AG08396 (cell line): ENCODE data around the gene SIMC1.

Experiments
- DNase-seq: peaks from one replicate; pipeline ENCODE4 v3.0.0; 2012; ENCODE audit warnings: low spot score, mixed read lengths

Gene SIMC1

GRCh38 chr5:176317534-176318374, 79.5 kb downstream of the SIMC1 start:
- DNase-seq: no peak

DNA sequence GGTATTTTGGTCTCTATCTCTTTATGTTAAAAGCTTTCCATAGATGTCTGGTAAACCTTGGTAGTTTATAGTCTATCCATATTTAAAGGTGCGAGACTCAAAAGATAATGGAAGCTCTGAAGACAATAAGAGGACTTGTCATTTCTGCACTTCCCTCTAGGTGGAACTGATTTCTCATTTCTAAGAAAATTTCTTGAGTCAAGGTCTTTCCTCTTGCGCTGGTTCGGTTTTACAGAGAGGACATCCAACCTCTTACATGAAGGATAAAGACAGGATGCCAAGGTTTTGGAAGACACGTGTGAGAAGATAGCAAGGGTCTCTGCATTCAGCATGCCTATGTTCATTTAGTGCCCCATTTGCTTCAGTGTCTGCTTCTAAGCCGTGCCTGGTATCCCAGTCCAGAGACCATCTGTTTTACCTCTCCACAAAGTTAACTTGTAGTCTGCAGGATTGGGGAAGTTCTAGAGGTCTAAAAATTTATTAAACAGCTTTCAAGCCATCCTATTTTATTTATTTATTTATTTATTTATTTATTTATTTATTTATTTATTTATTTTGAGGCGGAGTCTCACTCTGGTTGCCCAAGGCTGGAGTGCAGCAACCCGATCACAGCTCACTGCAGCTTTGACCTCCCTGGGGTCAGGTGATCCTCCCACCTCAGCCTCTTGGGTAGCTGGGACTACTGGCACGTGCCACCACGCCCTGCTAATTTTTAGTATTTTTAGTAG, 81.8 kb downstream of the SIMC1 start:
- DNase-seq: no peak

DNA sequence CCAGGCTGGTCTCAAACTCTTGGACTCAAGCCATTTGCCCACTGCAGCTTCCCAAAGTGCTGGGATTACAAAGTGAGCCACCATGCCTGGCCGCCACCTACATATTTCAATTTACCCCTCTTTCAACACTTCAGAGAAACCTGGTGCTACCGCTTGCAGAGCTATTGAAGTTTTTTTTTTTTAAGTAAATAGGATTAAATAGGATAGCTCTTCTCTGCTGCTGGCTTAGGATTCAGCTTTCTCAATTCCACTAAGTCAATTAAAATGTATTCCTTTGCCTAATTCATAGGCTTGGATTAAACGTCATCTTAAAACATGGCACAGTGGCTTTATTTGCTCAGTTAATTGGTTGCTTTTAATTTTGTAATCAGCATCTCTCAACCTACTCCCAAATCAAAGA, 82.4 kb downstream of the SIMC1 start:
- DNase-seq: no peak

- DNase-seq: no peak
Measured at GRCh38 chr5:176334031-176334770, 96.0 kb downstream of the SIMC1 start.

GRCh38 chr5:176337913-176338312, 99.7 kb downstream of the SIMC1 start:
- DNase-seq: no peak

GRCh38 chr5:176339304-176339703, 101.1 kb downstream of the SIMC1 start:
- no peak for DNase-seq

- no peak for DNase-seq
Measured at GRCh38 chr5:176341325-176342157, 103.3 kb downstream of the SIMC1 start.

GRCh38 chr5:176342158-176342483, 103.9 kb downstream of the SIMC1 start:
- DNase-seq: no peak

- no peak for DNase-seq
Measured at GRCh38 chr5:176342766-176343458, 104.7 kb downstream of the SIMC1 start.

DNA sequence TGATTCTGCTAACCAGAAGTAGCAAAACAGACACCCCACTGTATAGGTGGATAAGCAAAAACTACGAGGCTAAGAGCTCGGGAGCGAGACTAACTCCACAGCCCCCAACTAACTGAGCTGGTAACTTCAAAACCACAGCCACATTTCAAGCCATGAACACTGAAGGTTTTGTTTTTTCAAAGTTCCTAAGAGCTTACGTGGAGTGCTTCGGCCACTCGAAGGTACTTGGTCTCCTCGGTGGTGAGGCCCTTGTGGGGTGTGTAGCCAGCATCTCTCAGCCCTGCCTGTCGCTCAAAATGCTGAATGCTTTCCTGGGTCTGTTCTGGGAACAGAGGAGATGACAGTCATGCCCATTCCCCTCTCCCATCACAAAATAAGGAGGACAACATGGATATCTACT, 112.2 kb downstream of the SIMC1 start:
- DNase-seq: no peak

- no peak for DNase-seq
Measured at GRCh38 chr5:176352116-176352878, 114.1 kb downstream of the SIMC1 start.

GRCh38 chr5:176353533-176353932, 115.3 kb downstream of the SIMC1 start:
- DNase-seq: no peak

DNA sequence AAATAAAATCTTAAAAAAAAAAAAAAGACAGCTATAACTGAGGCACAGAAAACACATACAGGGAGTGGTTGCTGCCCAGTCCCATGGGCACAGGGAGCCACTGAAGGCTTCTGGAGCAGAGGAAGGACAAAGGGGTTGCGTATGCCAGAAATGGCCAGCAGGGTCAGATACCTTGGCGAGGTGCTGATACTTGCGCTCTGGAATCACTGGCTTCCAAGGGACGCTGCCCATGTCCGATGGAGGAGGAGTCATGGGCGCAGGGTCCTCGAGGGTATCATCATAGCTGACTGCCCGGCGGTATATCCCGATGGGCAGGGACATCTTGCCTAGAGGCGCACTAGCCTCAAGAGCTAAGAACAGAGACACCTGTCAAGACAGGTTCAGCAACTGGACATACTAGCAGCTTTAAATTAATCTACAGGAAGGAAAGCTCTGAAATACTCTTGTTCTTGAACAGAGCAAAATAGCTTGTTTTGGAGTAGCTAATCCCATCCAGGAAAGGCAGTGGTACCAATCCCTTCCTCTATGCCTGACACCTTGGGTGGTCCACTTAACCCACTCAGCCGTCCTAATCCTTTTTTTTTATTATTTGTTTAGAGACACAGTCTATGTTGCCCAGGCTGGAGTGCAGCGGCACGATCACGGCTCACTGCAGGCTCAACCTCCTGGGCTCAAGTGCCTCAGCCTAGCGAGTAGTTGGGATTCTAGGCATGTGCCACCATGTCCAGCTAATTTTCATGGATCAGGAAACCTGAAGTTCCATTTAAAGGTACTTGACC, 117.4 kb downstream of the SIMC1 start:
- DNase-seq: no peak

GRCh38 chr5:176356179-176356566, 117.9 kb downstream of the SIMC1 start:
- DNase-seq: no peak

- no peak for DNase-seq
Measured at GRCh38 chr5:176359658-176360057, 121.4 kb downstream of the SIMC1 start.

- DNase-seq: no peak
Measured at GRCh38 chr5:176360894-176361436, 122.7 kb downstream of the SIMC1 start.

DNA sequence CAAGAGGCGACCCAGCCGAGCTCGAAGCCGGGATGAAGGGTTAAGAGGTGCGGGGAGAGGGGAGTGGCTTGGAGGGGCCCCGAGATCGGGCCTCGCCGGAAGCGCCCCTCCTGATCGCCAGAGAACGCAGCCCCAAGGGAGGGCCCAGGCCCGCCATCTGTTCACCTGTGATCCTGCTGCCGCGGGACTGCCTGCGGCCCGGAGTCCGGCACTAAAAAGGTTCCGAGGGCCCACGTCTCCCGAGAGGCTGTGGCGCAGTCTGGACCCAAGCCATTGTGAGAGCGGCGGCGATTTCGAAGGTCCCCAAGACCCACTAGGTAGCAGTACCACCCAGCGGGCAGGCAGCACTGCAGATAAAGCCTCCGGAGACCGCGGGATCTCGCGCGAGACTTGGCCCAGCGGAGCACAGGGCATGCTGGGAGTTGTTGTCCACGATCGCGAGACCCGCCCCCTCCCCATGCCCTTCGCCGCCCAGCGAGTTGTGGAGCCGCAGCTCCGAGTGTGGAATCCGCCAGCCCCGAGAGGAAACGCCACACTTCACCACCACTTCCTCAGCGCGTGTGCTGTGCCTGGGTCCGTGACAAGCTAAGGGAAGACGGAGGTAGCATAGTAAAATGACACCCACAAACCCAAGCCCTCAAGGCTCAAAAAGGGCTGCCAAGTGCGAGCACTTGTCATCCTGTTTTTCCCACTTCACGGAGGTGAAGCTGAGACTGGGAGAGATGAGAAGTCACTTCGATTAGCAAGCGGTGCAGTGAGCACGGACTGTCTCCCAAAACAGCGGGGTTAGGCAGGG, 123.4 kb downstream of the SIMC1 start, which contains the start of gene KIAA1191:
TSS of gene KIAA1191 (minus strand) at position 328 of the 796 bp plus-strand sequence. CDS start 2,256 bp downstream, outside the sequence.
- DNase-seq: peak; percentile 92

- DNase-seq: no peak
Measured at GRCh38 chr5:176362233-176362490, 123.9 kb downstream of the SIMC1 start.
